ENCODE measurements around the gene LCN10. TPM values are rescaled to one million over a fixed set of nuclear protein-coding genes. Genes with fewer than 3 reads are reported as not detected.
A peak's percentile ranks its signal among the peaks of the same experiment; 100 is the strongest.
"Not testable (repeated sequence)": the region's sequence is repeated elsewhere in the genome, so short reads cannot be mapped to it uniquely, and the experiment has no call there.

Gene LCN10
- total RNA-seq, 2 experiments from 2014 or later = 2.6 to 3.2 TPM

- intact Hi-C loops (cut with micrococcal nuclease) = no loop called here
- Mint-ChIP-seq H3K36me3 (ENCODE audit: low read depth) (no peaks in the 10 kb centered on the region), H3K9me3 (no peaks in the 10 kb centered on the region), H3K27ac (no peak overlapping the region), H3K27me3 (peaks cover 32% of the 10 kb centered on the region), H3K4me1 (ENCODE audit: low read depth) (peaks cover 2% of the 10 kb centered on the region), H3K4me3 (no peak overlapping the region)
- no peak for DNase-seq
- TF ChIP-seq, protein P1, sequence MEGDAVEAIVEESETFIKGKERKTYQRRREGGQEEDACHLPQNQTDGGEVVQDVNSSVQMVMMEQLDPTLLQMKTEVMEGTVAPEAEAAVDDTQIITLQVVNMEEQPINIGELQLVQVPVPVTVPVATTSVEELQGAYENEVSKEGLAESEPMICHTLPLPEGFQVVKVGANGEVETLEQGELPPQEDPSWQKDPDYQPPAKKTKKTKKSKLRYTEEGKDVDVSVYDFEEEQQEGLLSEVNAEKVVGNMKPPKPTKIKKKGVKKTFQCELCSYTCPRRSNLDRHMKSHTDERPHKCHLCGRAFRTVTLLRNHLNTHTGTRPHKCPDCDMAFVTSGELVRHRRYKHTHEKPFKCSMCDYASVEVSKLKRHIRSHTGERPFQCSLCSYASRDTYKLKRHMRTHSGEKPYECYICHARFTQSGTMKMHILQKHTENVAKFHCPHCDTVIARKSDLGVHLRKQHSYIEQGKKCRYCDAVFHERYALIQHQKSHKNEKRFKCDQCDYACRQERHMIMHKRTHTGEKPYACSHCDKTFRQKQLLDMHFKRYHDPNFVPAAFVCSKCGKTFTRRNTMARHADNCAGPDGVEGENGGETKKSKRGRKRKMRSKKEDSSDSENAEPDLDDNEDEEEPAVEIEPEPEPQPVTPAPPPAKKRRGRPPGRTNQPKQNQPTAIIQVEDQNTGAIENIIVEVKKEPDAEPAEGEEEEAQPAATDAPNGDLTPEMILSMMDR (IDR thresholded peaks at IDR 0.05) = no peak
- no peak for ATAC-seq
- POLR2A ChIA-PET = interaction anchor here (1.4 to 2.7 kb wide), 4 partner anchors 9 to 15 kb away, joined by 3 to 21 read pairs (median 6); no protein-coding TSS in a partner anchor
- CTCF ChIA-PET = interaction anchor here (1.2 to 1.4 kb wide), 2 partner anchors 13 to 20 kb away, joined by 3 read pairs; no protein-coding TSS in a partner anchor
Measured at GRCh38 chr9:136713550-136713949, 29.2 kb downstream of the LCN10 start.

GRCh38 chr9:136712690-136713544 lies 29.8 kb downstream of the LCN10 start:
- Mint-ChIP-seq H3K27me3 (peaks cover 32% of the 10 kb centered on the region), H3K4me1 (ENCODE audit: low read depth) (peaks cover 2% of the 10 kb centered on the region), H3K9me3 (no peaks in the 10 kb centered on the region), H3K36me3 (ENCODE audit: low read depth) (no peaks in the 10 kb centered on the region), H3K4me3 (no peak overlapping the region), H3K27ac (no peak overlapping the region)
- ChIA-PET CTCF (interaction anchor here (1.2 to 1.4 kb wide), 2 partner anchors 14 to 19 kb away, joined by 3 read pairs; no protein-coding TSS in a partner anchor), POLR2A (interaction anchor here (1.4 to 2.7 kb wide), 4 partner anchors 10 to 15 kb away, joined by 3 to 21 read pairs (median 6); no protein-coding TSS in a partner anchor)
- no peak for ATAC-seq
- TF ChIP-seq, protein P1 (IDR thresholded peaks at IDR 0.05) = no peak
- intact Hi-C loops (cut with micrococcal nuclease) = no loop called here
- no peak for DNase-seq

DNA sequence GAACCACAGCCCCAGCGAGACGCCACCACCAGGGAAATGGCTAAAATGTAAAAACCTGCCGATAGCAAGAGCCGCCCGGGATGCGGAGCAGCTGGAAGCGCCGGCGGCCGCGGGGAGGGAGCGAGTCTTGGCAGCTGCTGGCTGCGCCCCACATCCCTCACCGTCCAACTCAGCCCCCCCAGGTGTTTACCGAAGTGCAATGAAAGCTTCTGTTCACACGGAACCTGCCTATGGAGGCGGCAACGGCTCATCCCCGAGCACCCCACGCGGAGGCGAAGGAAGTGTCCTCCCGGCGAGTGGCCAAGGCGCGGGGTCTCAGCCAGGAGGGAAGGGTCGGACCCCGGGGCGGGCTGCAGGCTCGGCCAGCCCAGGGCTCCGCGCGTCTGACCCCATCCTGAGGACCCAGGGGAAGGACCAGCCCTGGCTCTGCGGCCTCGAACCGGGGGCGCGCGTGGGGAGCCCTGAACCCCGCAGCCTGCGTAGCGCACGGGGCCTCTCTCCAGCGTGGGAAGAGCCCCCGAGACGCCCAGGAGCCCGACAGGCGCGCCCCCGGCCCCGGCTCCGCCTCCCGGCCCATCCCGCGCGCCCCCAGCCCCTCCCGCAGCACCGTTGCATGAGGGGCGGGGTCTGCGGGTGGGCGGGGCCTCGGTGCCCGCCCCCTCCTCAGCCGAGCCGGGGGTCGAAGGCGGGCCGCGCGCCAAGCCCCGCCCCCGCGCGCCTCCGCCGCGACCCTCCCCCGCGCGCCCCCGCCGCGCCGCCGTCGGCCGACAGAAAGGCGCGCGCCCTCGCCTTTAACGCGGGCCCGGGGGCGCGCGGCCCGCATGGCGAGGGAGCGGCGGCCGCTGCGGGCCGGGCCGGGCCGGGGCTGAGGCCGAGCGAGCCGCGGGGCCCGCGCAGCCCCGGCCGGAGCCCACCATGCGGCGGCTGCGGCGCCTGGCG lies 30.7 kb downstream of the LCN10 start, which contains the start of gene DIPK1B:
TSS of gene DIPK1B (plus strand) at position 822 of the 939 bp plus-strand sequence. CDS start at position 916, 94 bp downstream.
- ChIA-PET POLR2A (interaction anchor here (1.1 kb wide), 1 partner anchor 11 kb away, joined by 4 read pairs; no protein-coding TSS in a partner anchor), CTCF (no interaction called here)
- H3K27me3 Mint-ChIP-seq = peaks cover 32% of the 10 kb centered on the region
- no peaks in the 10 kb centered on the region for H3K36me3 Mint-ChIP-seq (ENCODE audit: low read depth)
- H3K9me3 Mint-ChIP-seq = no peaks in the 10 kb centered on the region
- intact Hi-C loops (cut with micrococcal nuclease) = no loop called here
- TF ChIP-seq, protein P1 (IDR thresholded peaks at IDR 0.05) = no peak
- H3K4me3 Mint-ChIP-seq = peak within 1 kb of the TSS; percentile 21
- DNase-seq (no peak), ATAC-seq (peak; percentile 29)
- H3K27ac Mint-ChIP-seq = no peak within 1 kb of the TSS
- H3K4me1 Mint-ChIP-seq (ENCODE audit: low read depth) = peaks cover 2% of the 10 kb centered on the region

- H3K4me3 Mint-ChIP-seq; H3K4me1 Mint-ChIP-seq (ENCODE audit: low read depth); ATAC-seq; intact Hi-C loops (cut with micrococcal nuclease); DNase-seq; CTCF ChIA-PET; H3K36me3 Mint-ChIP-seq (ENCODE audit: low read depth); H3K9me3 Mint-ChIP-seq; H3K27ac Mint-ChIP-seq: not testable (repeated sequence)
- POLR2A ChIA-PET = interaction anchor here (1.1 kb wide), 1 partner anchor 11 kb away, joined by 4 read pairs; no protein-coding TSS in a partner anchor
- peaks cover 30% of the 10 kb centered on the region for H3K27me3 Mint-ChIP-seq
Measured at GRCh38 chr9:136711219-136711648, 31.5 kb downstream of the LCN10 start.

DNA sequence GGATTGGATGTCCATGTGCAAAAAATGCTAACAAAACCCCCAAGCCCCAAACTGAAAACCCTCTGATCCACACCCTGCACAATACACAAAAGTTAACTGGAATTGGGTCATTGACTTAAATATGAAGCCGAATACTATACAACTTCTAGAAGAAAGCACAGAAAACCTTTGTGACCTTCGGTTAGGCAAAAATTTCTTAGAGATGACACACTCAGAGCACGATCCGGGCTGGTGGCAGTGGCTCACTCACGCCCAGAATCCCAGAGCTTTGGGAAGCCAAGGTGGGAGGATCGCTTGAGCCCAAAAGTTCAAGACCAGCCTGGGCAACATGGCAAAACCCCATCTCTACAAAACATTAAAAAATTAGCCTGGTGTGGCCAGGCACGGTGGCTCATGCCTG lies 32.2 kb downstream of the LCN10 start:
- Mint-ChIP-seq H3K4me3 (no peak overlapping the region), H3K27me3 (peaks cover 26% of the 10 kb centered on the region), H3K9me3 (no peaks in the 10 kb centered on the region), H3K27ac (no peak overlapping the region), H3K36me3 (ENCODE audit: low read depth) (no peaks in the 10 kb centered on the region), H3K4me1 (ENCODE audit: low read depth) (peaks cover 2% of the 10 kb centered on the region)
- intact Hi-C loops (cut with micrococcal nuclease) = no loop called here
- ATAC-seq = no peak
- ChIA-PET CTCF (no interaction called here), POLR2A (no interaction called here)
- no peak for DNase-seq
- TF ChIP-seq, protein P1 (IDR thresholded peaks at IDR 0.05) = no peak

Measured in activated CD8-positive, alpha-beta T cell treated with anti-CD3 and anti-CD28 coated beads for 36 hours (primary cell).